HG03432 (cell line): Measurements from ENCODE around the gene EXD2.

Experiments
- ATAC-seq: cut with Tn5 transposase; IDR thresholded peaks from one replicate; pipeline ENCODE4 v1.9.1; 2021; ENCODE audit warnings: mild to moderate bottlenecking, moderate library complexity; ENCODE audit not compliant: unreplicated experiment

Gene EXD2

DNA sequence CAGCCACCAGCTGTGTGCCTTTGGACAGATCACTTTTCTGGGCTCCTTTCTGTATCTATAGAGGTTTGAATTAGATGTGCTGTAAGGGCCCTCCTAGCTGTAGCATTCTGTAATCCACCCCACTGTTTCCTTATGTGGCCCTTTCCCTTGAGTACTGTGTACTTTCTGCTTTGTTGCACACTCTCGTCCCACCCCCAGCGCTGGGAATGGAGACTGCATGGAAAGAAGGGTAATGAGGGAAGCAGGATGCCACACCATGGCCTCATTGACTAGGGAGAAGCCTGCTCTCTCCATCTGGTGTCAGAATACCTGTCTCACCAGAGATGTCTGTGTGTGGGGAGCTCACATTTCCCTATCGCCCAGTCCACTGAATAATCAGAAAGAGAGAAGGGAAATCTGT is 55.0 kb downstream of the EXD2 start:
- ATAC-seq: no peak

DNA sequence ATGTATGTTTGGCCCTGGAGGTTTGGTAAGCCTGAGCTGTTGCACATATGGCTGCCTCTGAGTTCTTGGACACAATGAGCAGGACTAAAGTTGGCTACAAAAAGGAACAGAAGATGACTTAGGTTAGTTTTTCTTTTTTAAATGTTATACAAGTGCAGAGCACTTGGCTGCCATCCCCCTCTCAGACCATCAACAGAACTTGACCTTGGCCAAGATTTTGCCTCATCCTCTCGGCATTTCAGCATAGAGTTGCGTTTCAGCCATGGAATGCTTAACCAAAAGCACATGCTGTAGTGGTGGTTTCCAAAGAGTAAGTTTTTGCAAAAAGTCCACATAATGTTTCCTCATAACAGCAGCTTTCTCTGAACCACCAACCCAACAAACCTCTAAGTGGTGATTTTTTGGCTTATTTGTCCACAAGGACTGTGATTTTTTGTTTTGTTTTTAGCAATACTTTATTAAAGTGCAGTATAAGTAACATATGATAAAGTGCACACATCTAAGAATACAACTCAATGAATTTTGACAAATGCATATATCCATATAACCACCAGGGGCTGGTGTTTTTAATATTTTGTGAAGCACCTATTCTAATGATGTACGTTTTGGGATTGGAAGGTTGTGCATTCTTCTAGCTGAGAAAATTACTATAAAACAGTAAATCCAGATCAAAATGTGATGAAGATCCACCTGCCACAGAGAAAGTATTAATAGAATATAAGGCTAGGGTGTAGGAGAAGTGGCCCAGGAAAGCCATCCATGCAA is 56.6 kb downstream of the EXD2 start:
- no peak for ATAC-seq

DNA sequence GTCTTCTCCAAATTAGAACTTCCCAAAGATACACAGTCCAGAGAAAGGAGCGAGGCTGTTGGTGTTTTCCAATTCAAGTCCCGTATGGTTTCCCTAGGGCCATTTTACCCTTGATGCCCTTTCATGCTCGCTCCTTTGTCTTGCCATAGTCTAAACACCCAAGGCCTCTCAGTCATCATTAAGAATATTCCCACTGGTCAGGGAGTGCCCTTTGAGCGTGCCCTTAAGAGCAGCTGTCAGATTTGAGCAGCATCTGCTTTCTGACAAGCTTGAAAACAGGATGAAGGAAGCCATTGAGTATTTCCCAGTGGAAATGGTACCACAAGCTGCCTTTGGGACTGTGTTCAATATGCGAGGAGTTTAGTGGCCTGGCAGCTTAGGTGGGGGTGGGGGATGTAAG is 58.3 kb downstream of the EXD2 start:
- no peak for ATAC-seq

DNA sequence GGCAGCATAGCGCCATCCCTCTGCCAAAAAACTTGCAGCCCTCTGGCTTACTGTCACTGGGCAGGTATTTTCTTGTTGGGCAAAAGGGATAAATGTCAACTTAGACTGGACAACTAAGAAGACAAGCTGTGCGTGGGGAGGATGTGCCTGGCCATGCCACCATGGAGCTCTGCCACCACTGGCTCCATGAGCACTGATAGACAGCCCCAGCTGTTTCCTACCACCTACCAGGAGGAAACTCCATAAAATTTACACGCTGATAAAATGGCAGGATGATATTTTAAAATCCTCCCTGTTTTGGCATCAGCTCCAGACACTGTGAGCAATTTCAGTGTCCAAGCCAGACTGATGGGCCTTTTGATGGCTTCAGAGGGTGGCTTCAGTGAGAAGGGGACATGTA is 61.6 kb downstream of the EXD2 start:
- no peak for ATAC-seq

DNA sequence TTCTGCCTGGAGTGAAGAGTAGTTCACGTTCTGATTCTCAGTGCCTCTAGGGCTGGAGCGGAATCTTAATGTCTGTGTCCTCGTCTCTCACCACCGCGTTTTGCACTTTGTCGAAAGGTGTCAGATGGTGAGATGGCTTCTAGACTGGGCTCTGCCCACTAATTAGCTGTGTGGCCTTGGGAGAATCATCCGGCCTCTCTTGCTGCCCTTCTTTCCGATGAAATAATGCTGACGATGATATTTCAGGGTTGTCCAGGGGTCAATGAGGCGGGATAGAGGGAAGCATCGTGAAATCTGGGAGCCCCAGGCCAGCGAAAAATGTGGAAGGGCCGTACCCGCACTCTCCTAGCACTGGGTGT is 67.8 kb downstream of the EXD2 start:
- ATAC-seq: no peak

DNA sequence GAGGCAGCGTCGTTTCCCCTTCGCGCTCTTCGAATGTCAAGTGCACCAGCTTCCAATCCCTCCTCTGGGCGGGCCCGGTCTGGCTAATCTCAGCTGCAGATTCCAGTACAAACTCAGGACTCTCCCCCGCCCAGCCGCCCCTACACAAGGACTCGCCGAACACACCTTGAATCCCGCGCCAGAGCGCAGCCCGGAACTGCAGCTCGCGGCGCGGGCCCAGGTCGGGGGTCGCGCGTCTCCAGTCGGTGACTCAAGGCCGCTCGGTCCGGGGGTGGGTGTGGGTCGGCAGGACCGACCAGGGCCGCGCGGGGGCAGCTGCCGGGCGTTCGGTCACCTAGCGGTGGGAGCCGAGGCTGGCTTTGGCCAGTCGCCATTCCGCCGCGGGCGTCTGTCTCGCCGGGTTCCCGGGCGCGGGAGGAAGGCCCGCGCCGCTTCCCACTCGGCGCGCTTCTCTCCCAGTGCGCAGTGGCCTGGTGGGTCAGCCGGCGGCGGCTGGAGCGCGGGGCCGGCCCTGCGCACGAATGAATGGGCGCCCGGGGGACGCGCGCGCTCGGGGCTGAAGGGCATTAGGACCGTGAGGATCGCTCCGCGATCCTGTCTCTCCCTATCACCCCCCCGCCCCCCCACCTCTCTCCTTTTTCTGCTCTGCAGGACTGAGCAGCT is 68.4 kb downstream of the EXD2 start, which contains the start of gene GALNT16:
Gene GALNT16, plus strand, starts transcription at position 632 of the 663 bp plus-strand sequence. CDS start 133 bp downstream, outside the sequence.
- ATAC-seq: no peak

DNA sequence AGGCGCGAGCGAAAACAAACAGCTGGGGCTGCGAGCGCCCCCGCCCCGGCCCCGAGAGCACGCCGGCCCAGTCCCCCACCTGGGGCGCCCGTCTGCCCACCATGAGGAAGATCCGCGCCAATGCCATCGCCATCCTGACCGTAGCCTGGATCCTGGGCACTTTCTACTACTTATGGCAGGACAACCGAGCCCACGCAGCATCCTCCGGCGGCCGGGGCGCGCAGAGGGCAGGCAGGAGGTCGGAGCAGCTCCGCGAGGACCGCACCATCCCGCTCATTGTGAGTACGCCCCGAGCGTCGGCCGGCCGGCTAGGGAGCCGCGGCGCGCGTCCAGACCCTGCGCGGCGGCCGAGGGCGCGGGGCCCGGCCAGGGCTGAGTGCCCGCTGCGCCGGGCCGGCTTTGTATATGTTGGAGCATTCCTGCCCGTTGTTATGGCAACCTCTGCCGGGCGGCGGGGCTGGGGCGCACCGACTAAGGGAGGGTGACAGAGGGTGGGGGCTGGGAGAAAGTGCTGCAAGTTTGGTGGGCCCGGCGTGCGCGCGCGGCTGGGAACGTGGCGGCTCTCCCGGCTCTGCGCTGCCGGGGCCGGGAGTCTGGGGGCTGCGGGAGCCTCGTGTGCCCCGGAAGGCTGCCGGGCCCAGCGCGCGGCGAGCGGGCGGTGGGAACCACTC is 69.0 kb downstream of the EXD2 start:
- no peak for ATAC-seq

DNA sequence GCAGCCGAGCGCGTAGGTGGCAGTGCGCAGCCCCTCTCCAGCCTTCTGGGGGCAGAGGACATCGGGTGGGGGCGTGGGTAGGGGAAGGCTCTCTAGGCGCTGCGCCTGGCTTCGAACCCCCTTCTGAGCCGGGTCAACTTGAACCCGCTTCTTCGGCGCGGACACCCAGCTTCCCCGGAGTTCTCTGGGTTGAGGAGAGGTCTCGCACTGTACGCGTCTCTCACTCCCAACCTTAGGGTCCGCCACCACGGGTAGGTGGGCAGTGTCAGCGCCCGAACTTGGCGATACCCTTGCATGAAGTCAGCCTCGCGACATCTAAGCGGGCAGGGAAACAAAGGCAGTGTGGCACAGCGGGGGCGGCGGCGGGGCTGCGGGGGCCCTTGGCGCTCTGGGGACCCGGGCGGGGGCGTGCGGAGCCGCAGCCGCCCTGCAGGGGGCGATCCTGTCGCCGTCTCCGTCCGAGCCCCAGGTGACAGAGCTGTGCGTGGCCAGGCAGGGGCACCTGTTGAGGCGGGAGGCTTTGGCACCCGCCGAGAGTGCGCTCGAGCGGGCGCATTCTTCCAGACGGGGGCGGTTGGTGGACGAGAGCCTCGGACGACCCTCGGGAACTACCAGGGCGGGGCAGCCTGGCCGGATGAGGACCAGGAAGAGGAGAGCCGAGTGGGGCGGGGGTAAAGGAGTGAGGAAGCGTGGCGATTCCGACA is 69.7 kb downstream of the EXD2 start:
- peak; percentile 52 for ATAC-seq

DNA sequence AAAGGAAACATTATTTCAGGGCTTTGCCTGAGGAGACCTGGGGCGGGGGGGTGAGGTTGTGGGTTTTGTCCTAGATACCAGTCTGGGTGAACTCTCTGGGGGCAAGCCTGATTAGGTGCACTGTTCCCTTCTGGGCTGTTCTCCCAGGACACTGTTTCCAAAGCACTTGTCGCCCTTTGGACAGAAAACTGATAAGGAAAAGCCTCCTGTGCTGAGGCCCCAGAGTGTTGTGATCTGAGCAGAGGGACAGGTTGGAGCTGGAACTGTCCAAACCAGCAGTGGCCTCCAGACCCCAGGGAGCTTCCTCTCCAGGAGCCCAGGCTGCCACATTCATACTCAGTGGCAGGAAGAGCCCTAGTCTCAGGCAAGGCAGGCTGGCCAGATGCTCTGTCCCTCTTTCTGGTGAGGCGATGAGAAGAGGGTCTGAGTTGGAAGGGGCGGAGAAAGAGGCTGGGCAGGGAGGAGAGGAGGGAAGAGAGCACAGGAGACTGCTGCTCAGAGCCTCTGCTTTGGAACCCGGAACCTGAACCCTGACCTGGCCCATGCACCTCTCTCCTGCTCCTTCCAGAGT is 70.5 kb downstream of the EXD2 start:
- no peak for ATAC-seq

DNA sequence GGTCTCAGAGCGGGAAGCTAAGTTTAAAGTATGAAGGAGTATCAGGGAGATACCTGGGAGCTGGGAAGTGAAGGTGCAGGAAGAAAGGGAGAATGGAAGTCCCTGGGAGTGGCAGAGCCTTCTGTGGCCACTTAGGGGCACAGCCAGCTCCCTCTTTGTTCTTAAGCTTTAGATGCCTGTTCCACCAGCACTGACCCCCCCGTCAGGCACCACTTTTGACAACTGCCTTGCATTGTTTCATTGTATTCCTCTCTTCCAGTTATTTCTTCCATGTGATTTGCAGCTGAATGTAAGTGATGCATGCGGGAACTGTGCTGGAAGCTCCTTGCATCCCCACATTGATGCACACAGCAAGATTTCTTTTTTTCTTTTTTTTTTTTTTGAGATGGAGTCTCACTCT is 71.2 kb downstream of the EXD2 start:
- ATAC-seq: no peak

DNA sequence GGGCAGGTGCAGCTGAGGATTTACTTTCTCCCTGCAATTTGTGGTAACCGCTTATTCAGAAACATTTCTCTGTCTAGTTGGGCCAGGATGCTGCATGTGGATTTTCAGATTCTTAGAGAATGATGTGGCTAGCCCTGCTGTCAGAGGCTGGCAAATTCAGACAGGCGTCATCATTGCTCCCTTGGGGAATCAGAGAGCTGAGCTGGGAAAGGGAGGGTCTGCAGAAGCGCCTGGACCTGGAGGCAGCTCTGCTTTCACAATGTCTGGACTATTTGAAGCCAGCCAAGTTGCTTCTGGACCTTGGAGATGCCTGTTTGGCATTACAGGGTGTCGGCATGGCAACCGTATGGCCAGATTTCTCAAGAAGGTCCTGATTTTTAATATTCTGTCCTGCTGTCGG is 72.1 kb downstream of the EXD2 start:
- no peak for ATAC-seq

DNA sequence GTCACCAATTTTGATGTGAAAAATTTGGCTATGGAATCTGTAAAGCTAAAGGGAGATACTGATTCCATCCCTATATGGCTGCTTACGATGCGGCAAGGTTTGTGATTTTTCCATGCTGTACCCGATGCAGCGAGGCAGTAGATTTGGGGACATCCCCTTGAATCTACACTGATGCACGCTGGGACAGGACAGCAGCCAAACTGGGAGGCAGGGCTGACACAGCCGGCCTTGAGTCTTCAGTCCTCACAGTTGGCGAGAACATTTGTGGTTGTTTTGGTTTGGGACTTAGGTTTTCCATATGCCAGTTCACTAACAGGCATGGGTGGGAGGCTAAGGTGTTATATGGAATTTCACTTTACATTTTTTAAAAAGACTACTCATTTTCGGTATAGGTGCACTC is 72.5 kb downstream of the EXD2 start:
- no peak for ATAC-seq

DNA sequence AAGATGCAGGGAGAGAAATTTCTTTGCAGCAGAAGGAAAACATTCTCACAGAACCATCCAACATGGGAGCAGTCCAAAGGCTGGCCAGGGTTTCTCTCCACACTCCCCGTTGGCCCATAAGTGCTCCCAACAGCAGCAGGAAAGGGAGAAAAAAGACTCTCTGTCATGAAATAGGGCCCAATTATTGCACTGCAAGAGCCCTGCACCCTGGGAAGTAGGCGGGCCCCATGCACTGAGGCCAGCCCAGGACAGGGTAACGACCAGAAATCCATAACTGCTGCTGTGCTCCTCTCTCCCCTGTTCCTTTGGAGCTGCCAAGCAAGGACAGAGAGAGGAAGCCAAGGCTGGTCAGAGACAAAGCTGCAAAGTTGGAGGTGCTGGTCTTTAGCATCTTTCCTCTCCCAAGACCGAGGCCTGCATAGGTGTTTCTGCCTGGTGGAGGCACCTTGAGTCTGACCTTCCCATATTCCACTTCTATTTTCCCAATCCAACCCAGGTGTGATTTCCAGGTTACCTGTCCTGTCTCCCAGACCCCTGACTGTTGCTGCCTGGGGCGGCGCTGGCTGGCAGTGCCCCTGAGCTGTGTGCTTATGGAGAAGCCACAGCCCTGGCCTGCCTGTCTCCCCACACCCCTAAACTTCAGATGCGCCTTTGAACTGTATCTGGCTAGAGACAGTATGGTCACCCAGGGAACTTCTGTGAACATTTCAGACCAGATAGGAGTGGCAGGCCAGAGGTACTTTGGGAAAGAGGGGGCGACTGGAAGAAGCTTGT is 75.5 kb downstream of the EXD2 start:
- no peak for ATAC-seq

DNA sequence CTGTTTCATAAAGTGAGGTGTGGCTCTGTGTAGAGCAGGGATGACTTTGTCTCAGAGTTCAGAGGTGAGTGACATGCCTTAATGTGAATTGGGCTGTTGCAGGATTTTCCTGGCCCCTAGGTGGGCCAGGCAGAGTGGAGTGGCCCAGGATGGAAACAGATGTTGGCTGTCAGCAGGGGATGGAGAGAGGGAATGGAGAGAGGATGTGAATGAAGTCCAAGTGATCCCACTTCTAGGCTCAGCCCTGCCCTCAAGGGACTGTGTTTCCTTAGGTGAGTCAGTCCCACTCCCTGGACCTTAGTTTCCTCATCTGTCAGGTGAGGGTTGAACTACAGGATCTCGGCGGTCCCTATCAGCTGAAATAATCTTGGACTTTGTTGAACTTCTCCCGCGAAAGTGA is 76.2 kb downstream of the EXD2 start:
- ATAC-seq: no peak

DNA sequence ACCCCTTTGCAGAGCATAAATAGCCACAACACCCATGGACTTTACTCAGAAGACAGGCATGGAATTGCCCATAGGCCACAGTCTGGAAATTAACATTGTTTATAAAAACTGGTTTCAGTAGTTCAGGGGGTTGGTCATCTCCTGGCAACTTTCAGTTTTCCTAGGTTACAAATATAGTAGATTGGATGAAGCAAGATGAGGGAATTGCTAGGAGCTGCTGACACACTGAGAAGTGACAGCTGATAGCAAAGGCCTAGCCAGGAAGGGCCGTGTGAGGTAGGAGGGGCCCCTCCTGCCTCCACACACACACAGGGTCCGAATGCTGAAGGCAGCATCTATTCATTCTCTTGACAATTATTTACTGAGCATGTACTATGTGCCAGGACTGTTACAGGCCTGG is 76.9 kb downstream of the EXD2 start:
- ATAC-seq: no peak

DNA sequence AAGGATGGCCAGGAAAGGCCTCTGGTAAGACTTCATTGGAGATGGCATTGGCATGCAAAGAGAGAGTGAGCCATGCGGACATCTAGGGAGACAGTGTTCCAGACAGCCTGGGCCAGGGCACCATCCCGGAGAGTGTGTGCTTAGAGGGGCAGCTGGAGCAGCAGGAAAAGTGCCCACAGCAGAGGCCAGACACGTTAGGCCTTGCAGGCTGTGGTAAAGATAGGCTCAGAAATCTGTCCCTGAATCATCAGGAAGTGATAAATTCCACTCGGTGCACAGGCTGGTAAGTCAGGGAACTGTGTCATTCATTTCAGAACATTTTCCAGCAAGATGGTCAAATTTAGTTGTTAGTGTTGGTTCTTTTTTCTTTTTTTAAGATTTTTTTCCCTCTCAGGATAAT is 77.5 kb downstream of the EXD2 start:
- ATAC-seq: no peak

DNA sequence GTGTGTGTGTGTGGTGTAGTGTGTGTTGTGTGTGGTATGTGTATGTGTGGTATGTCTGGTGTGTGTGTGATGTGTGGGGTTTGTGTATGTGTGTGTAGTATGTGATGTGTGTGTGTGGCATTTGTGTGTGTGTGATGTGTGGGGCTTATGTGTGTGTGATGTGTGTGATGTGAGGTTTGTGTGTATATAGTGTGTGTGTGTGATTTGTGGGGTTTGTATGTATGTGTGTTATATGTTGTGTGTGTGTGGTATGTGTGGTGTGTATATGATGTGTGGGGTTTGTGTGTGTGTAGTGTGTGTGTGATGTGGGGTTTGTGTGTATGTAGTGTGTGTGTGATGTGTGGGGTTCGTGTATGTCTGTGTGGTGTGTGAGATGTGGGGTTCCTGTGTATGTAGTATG is 78.1 kb downstream of the EXD2 start:
- no peak for ATAC-seq

DNA sequence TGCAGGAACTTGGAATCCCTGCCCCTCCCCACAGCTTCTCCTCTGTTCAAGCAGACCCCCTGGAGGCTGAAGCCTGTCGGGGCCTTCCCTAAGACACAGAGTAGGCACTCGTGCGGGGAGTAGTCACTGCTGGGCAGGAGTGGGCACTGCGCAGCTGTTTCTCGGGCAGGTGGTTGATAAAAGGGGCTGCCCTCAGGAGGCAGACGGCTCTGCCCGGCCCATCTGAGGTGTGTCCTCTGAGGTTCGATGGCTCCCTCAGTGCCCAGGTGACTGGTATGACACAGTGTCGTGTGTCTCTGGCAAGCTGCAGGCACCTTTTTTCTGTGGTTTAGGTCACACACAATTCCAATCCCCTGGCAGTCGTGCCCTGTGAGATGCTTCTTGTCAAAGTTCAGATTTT is 78.8 kb downstream of the EXD2 start:
- no peak for ATAC-seq

DNA sequence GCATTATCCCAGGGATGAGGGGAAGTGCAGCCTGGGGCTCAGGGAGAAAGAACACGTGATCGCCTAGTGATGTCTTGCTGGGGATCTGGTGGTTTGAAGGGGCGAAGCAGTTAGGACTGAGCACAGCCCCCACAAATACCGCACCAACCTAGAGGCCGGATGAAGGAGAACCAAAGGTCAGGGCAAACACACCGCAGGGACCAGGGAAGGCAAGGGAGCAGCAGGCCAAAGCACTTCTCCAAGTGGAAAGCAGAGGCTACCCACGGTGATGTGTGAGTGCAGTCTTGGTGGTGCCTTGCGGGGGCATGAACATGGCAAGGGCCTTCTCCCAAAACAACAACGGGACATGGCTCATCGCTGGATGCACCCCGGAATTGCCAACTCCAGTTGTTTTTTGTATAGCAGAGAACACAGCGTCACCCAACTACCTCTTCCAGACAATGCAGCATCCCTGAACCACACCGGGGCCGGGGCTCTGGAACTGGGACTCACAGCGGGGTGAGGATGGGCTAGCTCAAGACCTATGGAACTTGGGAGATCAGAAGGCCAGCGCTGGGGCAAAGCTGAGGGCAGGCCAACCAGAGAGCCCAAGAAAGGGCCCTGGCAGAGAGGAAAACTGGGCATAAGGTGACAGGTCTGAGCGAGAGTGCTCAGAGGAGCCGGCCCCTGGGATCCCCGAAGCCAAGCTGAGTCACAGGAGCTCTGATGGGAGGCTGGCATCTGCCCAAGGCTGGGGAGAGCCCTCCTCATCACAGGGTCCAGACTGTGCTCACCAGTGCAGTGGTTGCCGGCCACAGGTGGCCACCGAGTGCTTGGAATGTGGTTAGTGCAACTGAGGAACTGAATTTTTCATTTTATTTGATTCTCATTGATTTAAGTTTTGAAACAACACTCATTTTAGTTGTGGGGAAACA is 79.8 kb downstream of the EXD2 start:
- no peak for ATAC-seq
